Activated CD8-positive, alpha-beta memory T cell treated with anti-CD3 and anti-CD28 coated beads, Interleukin-2, amount 50 U/mL, for 48 hours (primary cell): ENCODE measurements around the gene SOX13.

ENCODE experiments used
- DNase-seq: peaks from one replicate; pipeline ENCODE4 v3.0.0-alpha.2; 2020

Gene SOX13

GRCh38 chr1:204155881-204156280 is 83.0 kb downstream of the SOX13 start:
- no peak for DNase-seq

- DNase-seq = no peak
Measured at GRCh38 chr1:204157962-204158361, 85.0 kb downstream of the SOX13 start.

- DNase-seq = no peak
Measured at GRCh38 chr1:204161609-204162493, 88.9 kb downstream of the SOX13 start.

- peak; percentile 93 for DNase-seq
Measured at GRCh38 chr1:204162494-204163074, 89.7 kb downstream of the SOX13 start.

GRCh38 chr1:204166219-204166618 is 93.3 kb downstream of the SOX13 start, which contains the start of gene REN:
Gene REN (minus strand): TSS chr1:204166337. CDS start chr1:204166293, 44 bp downstream.
- no peak for DNase-seq

- no peak for DNase-seq
Measured at GRCh38 chr1:204167730-204168129, 94.8 kb downstream of the SOX13 start.

- DNase-seq = no peak
Measured at GRCh38 chr1:204169858-204170257, 96.9 kb downstream of the SOX13 start.

GRCh38 chr1:204170494-204171155 is 97.7 kb downstream of the SOX13 start:
- DNase-seq = no peak

GRCh38 chr1:204171751-204172178 is 98.8 kb downstream of the SOX13 start:
- DNase-seq = no peak

GRCh38 chr1:204172404-204173029 is 99.6 kb downstream of the SOX13 start:
- no peak for DNase-seq

- no peak for DNase-seq
Measured at GRCh38 chr1:204174958-204175357, 102.0 kb downstream of the SOX13 start.

GRCh38 chr1:204176049-204176448 is 103.1 kb downstream of the SOX13 start:
- no peak for DNase-seq

- no peak for DNase-seq
Measured at GRCh38 chr1:204177133-204177532, 104.2 kb downstream of the SOX13 start.
